ENCODE measurements around the gene PLA2G6. TPM values are rescaled to one million over a fixed set of nuclear protein-coding genes. Genes with fewer than 3 reads are reported as not detected.

Gene PLA2G6
- total and polyA plus RNA-seq, 2 experiments from 2014 or later, result 28.2 to 30.2 TPM

GRCh38 chr22:38067028-38067415 lies 114.6 kb downstream of the PLA2G6 start:
- Histone ChIP-seq H3K27me3 (no peaks in the 10 kb centered on the region), H3K79me2 (no peaks in the 10 kb centered on the region), H3K4me1 (ENCODE audit: insufficient read depth) (peaks cover 8% of the 10 kb centered on the region), H3K4me2 (no peak overlapping the region), H3K9me3 (ENCODE audit: low read depth) (no peaks in the 10 kb centered on the region), H2AFZ (no peak overlapping the region), H3K4me3 (no peak overlapping the region), H4K20me1 (ENCODE audit: insufficient read depth, poor library complexity, severe bottlenecking) (no peaks in the 10 kb centered on the region), H3K27ac (no peak overlapping the region), H3K36me3 (replicated peaks; ENCODE audit: insufficient read depth, low read depth) (no peaks in the 10 kb centered on the region), H3K9me2 (replicated peaks; ENCODE audit: insufficient read depth) (no peaks in the 10 kb centered on the region)
- TF ChIP-seq CTCF (IDR thresholded peaks at IDR 0.05; ENCODE audit: poor library complexity) (no peak), EZH2 (IDR thresholded peaks at IDR 0.05; ENCODE audit: borderline replicate concordance) (no peak), EZH2phosphoT487 (IDR thresholded peaks at IDR 0.05; ENCODE audit: low read depth, severe bottlenecking, unreplicated experiment) (no peak)
- no peak for DNase-seq (ENCODE audit: low spot score)
- WGBS (ENCODE audit: low lambda C conversion rate, missing lambda C conversion rate), result 96% methylated on average over 8 of the region's 8 CpGs

GRCh38 chr22:38066381-38067027 lies 115.1 kb downstream of the PLA2G6 start:
- Histone ChIP-seq H3K36me3 (replicated peaks; ENCODE audit: insufficient read depth, low read depth) (no peaks in the 10 kb centered on the region), H3K4me3 (no peak overlapping the region), H3K4me1 (ENCODE audit: insufficient read depth) (peaks cover 8% of the 10 kb centered on the region), H3K27ac (no peak overlapping the region), H3K4me2 (no peak overlapping the region), H3K27me3 (no peaks in the 10 kb centered on the region), H3K9me3 (ENCODE audit: low read depth) (no peaks in the 10 kb centered on the region), H3K79me2 (no peaks in the 10 kb centered on the region), H3K9me2 (replicated peaks; ENCODE audit: insufficient read depth) (no peaks in the 10 kb centered on the region), H4K20me1 (ENCODE audit: insufficient read depth, poor library complexity, severe bottlenecking) (no peaks in the 10 kb centered on the region), H2AFZ (no peak overlapping the region)
- DNase-seq (ENCODE audit: low spot score), result no peak
- TF ChIP-seq EZH2 (IDR thresholded peaks at IDR 0.05; ENCODE audit: borderline replicate concordance), result no peak
- no peak for TF ChIP-seq EZH2phosphoT487 (IDR thresholded peaks at IDR 0.05; ENCODE audit: low read depth, severe bottlenecking, unreplicated experiment)
- TF ChIP-seq CTCF (IDR thresholded peaks at IDR 0.05; ENCODE audit: poor library complexity), result no peak
- WGBS (ENCODE audit: low lambda C conversion rate, missing lambda C conversion rate), result 92% methylated on average over 13 of the region's 13 CpGs

- H4K20me1 ChIP-seq (ENCODE audit: insufficient read depth, poor library complexity, severe bottlenecking), result no peaks in the 10 kb centered on the region
- no peaks in the 10 kb centered on the region for H3K27me3 ChIP-seq
- H3K36me3 ChIP-seq (replicated peaks; ENCODE audit: insufficient read depth, low read depth), result no peaks in the 10 kb centered on the region
- TF ChIP-seq CTCF (IDR thresholded peaks at IDR 0.05; ENCODE audit: poor library complexity) (no peak), EZH2phosphoT487 (IDR thresholded peaks at IDR 0.05; ENCODE audit: low read depth, severe bottlenecking, unreplicated experiment) (no peak), EZH2 (IDR thresholded peaks at IDR 0.05; ENCODE audit: borderline replicate concordance) (no peak)
- no peak overlapping the region for H2AFZ ChIP-seq
- WGBS (ENCODE audit: low lambda C conversion rate, missing lambda C conversion rate), result 97% methylated on average over 8 of the region's 8 CpGs
- H3K4me3 ChIP-seq, result no peak overlapping the region
- H3K79me2 ChIP-seq, result no peaks in the 10 kb centered on the region
- peaks cover 8% of the 10 kb centered on the region for H3K4me1 ChIP-seq (ENCODE audit: insufficient read depth)
- no peak for DNase-seq (ENCODE audit: low spot score)
- no peaks in the 10 kb centered on the region for H3K9me2 ChIP-seq (replicated peaks; ENCODE audit: insufficient read depth)
- H3K4me2 ChIP-seq, result no peak overlapping the region
- no peak overlapping the region for H3K27ac ChIP-seq
- no peaks in the 10 kb centered on the region for H3K9me3 ChIP-seq (ENCODE audit: low read depth)
These were observed 116.1 kb downstream of the PLA2G6 start for GRCh38 chr22:38065539-38065938.

Measured in hepatocyte (in vitro differentiated cells).